NCI-H774 (cell line): ENCODE data around the gene RAB11FIP5.

ENCODE experiments used
- DNase-seq: peaks from one replicate; lab custom pipeline; 2025; lab: John Stamatoyannopoulos, UW

The RAB11FIP5 gene

DNA sequence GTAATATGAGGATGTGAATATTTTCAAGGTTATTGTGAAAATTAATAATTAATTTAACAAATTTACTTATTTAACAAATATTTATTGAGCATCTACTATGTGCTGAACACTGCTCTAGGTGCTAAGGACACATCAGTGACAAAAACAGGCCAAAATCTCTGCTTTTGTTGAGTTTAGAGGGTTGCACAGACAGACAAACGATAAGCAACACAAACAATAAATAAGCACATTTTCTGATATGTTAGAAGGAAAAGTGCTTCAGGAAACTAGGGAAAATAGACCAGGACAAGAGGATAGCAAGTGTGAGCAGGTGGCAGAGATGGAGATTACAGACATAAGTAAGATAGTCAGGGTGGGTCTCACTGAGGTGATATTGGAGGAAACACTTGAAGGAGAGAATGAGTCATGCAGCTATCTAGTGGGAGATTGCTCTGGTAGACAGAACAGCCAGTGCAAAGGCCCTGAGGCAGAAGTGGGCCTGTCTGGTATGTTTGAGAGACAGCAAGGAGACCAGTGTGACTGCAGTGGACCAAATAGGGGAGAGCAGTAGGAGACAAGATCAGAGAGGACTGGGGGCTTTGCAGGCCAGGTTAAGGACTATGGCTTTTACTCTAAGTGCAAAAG is 79.5 kb downstream of the RAB11FIP5 start:
- DNase-seq, result no peak

DNA sequence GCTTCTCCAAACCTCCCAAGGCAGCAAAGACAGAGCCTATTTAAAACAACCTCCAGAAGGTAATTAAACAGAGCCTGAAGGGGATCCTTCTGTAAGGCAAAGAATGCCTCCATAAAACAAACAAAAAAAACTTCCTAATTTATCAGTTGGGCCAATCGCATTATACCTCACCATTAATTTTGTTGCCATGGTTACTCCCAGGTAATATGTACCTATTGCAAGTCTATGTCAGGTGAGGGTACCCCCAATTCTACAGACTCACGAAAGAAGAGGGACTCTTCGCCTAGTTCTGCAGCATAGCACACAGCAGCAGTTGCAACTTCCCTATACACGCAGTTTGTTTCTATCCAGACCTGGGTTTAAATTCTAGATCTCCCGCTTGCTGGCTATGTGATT is 80.0 kb downstream of the RAB11FIP5 start:
- no peak for DNase-seq

DNA sequence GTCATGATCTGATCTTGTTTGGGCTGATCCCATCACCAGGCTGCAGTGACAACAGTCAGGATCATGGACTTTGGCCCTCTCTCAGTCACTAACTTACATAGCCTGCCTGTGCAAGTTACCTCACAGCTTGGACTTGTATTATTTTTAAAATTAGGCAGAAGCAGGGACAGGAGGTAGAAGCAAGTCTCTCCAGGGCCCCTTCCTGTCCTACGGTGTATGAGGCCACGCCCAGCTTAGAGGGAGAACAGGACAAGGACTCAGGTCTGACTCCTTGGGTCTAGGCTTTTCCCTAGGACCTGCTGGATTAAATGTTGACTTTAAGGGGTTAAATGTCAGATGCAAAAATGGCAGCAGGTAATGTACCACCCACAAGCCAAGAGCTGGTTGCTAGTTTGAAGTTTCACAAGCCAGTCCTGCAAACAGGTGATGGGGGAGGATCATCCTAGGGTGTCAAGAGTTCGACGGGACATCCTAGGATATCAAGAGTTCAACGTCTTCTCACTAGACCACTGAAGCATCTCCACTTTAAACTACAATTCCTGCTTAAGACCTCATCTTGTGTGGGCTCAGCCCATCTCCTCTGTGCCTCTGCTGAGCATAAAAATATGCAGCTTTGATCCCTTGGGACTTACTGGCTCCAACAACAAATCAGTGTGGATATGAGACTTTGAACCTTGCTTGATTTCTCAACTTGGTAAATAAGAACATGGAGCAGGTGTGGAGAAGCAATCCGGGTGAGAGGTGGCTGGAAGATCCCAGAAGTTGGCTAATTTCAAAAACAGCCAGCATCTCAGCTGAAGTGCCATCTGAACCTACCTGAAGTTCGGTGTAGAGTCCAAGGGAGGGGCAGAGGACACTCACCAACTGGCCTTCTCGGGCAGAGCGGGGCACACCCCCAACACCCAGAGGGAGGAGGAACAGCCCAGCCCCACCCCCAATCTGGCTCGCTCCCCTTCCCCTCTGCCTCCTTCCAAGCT is 80.7 kb downstream of the RAB11FIP5 start:
- no peak for DNase-seq

DNA sequence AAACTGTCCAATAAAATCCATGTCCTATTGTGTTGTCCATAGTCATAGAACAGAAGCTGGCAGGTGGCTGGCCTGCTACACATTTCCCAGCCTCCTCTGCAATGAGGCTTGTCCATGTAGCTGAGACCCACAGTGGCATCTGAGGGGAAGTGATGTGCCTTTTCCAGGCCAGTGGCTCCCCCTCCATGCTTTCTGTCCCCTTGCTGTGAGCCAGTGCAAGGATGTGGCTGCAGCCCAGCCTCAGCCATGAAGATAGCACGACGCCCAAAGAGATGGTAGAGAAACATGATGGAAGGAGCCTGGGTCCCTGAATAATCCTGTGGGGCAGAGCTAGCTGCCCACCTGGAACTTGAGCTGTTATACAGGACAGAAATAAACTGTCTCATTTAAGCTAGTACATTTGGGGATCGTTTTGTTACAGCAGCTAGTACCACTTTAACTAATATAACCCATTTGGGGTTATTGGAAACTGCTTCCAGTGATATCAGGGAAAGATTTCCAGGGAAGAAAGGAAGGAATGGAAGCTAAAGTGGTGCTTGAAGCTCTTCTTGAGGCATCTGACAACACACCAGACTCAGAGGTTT is 81.6 kb downstream of the RAB11FIP5 start:
- no peak for DNase-seq

DNA sequence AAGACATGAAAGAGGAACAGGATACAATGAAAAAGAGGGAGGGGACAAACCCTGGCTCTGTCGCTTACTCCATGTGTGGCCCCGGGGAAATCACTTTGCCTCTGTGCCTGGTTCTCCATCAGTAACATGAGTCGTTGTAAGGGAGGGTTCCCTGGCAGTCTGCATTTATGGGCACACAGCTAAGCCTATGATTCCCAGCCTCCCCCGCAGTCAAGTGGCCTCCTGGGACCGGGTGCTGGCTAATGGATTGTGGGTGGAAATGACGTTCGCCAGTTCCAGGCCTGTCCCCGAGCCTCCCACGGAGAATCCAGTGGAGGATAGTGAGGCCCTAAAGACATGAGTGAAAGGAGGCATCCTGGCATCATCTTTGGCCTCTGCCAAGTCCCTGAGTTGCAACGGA is 83.9 kb downstream of the RAB11FIP5 start:
- no peak for DNase-seq

DNA sequence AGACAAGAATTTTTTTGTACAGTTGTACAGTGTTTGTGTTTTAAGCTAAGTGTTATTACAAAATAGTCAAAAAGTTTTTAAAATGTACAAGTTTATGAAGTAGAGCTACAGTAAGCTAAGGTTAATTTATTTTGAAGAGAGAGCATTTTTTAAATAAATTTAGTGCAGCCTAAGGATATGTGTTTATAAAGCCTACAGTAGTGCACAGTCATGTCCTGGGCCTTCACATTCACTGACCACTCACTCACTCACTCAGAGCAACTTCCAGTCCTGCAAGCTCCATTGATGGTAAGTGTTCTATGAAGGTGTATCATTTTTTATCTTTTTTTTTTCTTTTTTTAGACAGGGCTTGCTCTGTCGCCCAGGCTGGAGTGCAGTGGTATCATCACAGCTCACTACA is 85.4 kb downstream of the RAB11FIP5 start:
- DNase-seq, result no peak

DNA sequence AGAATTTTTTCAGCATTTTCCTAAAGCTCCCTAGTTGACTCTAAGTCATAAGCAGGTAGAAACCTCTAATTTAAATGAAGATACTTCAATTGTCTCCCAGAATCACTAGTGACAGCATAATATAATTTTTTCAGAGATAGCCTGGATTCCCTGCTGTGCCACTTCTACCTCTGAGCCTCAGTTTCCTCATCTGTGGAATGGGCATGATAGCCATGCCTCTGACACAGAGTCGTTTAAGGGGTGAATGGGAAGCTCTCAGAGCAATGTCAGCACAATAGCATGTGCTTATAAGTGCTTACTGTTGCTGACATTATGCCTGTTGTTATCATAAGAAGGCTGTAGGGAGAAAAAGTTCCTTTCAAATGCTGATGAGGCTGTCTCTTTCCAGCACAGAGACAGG is 89.3 kb downstream of the RAB11FIP5 start:
- DNase-seq, result no peak
